Hindlimb muscle (tissue), 1 donor: ENCODE results near the gene RNF31. TPM values are rescaled to one million over a fixed set of nuclear protein-coding genes. Genes with fewer than 3 reads are reported as not detected.

Experiments used
- DNase-seq: peaks from one replicate; pipeline ENCODE4 v3.0.0-alpha.2; 2013
- polyA plus RNA-seq: library from polyadenylated mRNA; unstranded; fragments of 120-200 nt; gene quantifications from one replicate; pipeline ENCODE4 v1.2.1, GENCODE V29; 2013; ENCODE audit not compliant: insufficient read length

Gene RNF31
- polyA plus RNA-seq, 1 donor: 39.5 TPM

DNA sequence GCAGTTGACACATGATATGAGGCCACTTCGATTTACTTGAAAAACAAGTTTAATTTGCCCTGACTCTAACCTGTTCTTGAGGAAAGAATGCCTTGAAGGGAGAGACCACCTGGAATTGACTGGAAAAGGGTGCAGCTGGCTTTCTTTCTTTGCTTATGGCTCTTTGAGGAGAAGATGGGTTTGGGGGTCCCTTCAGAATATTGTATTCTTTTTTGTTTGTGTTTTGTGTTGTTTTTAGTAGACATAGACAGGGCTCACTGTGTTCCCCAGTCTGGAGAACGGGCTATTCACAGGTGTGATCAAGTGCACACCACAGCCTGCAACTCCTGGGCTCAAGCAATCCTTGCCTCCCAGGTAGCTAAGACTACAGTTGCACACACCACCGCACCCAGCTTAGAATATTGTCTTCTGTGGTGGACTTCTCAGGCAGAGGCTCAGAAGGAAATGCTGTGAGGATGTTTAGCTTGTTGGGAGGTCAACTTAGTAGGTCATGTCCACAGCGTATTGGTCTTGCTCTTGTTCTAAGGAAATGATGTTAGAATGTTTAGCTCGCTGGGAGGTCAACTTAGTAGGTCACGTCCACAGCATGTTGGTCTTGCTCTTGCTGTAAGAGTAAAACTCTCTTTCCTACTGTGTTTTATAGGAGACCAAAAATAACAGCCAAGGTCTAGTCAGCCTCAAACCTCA, 31.0 kb upstream of the RNF31 start:
- DNase-seq: no peak

DNA sequence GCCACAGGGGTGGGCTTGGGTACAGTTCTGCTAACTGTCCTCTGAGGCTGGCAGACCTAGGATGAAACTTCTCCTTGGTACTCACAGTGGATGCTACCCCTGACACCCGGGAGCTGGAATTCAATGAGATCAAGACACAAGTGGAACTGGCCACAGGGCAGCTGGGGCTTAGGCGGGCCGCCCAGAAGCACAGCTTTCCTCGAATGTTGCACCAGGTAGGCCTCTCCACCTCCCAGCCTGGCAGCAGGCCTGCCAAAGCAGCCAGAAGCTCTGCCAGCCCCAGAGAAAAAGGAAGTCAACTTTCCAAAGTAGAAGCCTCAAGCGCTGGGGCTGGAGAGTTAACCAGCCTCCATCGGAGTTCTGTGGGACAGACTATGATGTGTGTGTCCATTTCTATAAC, 30.1 kb upstream of the RNF31 start:
- no peak for DNase-seq

DNA sequence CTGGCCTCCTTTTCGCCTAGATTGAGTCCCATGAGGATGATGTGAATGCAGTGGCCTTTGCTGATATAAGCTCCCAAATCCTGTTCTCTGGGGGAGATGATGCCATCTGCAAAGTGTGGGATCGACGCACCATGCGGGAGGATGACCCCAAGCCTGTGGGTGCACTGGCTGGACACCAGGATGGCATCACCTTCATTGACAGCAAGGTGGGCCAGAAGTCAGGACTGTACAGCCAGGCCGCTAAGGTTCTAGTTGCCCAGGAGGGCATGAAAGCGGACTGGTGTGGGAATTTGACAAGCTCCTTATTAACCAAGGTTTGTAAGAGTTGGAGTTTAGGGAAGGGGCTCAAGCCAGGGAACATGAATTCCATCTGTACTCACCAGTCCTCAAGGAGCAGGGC, 27.6 kb upstream of the RNF31 start:
- DNase-seq: no peak

DNA sequence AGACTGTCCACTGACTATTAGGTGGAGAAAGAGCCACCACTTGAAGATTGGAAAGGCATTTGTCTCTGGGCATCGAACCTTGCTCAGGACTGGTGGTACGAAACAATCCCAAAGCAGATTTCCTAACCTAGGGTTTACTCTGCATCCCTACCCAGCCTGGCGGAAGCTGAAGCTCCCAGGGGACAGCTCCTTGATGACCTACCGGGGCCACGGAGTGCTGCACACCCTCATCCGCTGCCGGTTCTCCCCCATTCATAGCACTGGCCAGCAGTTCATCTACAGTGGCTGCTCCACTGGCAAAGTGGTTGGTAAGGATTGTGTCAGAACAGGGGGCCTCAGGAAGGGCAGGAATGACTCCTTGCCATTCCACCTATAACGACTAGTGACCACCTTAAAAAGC, 26.1 kb upstream of the RNF31 start:
- DNase-seq: no peak

DNA sequence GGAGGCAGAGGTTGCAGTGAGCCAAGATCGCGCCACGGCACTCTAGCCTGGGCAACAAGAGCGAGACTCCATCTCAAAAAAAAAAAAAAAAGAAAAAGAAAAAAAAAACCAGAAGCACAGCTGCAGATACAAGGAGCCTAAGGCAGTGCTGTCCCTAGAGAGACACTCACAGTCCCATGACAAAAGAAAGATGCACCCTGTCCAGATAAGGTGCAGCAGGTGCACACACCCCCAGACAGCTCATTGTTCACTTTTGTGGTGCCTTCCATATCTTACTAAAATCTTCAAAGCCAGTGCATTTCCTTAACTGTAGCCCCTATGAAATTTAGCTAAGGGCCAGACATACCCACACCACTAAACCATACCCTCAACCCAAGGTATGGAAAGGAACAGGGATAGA, 24.9 kb upstream of the RNF31 start:
- DNase-seq: no peak

DNA sequence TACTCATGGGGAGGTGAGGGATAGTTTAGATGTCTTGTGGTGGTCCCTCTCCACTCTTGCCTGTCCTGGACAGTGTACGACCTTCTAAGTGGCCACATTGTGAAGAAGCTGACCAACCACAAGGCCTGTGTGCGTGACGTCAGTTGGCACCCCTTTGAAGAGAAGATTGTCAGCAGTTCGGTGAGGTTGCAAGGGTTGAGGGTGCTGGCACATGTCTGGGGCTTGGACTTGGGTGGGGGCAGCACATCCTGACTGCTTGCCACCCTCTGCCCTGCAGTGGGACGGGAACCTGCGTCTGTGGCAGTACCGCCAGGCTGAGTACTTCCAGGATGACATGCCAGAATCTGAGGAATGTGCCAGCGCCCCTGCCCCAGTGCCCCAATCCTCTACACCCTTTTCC, 24.4 kb upstream of the RNF31 start:
- DNase-seq: no peak

DNA sequence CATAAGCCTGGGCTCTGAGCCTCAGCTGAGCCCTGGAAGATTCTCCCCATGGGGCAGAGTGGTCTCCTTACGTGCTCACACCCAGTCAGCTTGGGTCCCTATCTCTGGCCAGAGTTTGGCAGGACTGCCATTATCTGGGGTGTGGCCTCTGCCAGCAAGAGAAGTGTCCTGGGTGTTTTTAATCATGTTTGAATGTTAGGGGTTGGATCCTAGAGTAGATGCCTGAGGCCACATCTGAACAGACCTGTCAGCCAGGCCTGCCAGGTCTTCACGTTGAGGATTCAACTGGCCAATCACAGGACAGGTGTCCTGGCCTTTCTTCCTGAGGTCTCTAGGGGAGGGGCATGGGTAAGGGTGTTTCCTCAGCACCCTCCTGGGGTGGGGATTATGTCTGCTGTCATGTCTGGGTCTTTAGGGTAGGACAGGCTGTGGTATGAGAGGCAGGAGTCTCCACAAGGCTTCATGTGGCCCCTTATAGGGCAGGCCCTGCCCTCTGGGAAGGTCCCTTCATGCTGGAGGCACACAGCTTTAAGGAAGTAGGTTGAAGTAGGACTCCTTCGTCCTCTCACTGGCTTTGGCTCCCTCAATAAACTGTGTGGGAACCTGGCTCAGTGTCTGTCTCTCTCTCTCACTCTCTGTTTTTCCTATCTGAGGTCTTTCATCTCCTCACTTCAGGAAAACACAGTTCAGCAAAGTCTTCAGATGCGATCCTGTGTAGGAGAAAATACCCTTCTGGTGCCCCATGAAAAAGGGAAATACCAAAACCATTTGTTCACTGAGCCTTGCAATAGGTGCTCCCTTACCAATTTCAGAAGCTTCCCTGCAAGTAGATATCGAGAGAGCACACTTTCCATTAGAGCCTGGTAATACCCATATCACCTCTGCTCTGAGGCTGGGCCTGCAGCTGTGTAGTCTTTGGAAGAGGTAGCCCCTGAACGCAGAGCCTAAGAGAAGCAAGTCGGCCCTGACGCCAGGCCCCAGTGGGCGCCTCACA, 23.6 kb upstream of the RNF31 start:
- DNase-seq: no peak

DNA sequence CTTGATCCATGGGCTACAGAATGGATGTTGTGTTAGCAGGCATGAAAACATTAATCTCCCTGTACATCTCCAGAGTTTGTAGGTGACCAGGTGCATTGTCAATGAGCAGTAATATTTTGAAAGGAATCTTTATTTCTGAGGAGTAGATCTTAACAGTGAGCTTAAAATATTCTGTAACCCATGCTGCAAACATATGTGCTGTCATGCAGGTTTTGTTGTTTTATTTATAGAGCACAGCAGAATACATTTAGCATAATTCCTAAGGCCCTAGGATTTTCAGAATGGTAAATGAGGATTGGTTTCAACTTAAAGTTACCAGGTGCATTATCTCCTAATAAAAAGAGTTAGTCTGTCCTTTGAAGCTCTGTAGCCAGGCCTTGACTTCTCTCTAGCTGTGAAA, 20.4 kb upstream of the RNF31 start:
- no peak for DNase-seq

DNA sequence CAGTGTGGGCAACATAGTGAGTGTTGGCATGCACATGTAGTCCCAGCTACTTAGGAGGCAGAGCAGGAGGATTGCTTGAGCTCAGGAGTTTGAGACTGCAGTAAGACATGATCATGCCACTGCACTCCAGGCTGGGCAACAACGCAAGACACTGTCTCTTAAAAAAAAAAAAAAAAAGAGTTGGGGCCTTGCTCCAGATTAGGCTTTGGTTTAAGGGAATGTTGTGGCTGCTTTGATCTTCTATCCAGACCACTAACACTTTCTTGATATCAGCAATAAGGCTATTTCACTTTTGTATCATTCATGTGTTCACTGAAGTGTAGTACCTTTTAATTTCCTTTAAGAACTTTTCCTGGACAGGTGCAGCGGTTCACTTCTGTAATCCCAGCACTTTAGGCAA, 19.6 kb upstream of the RNF31 start:
- DNase-seq: no peak

DNA sequence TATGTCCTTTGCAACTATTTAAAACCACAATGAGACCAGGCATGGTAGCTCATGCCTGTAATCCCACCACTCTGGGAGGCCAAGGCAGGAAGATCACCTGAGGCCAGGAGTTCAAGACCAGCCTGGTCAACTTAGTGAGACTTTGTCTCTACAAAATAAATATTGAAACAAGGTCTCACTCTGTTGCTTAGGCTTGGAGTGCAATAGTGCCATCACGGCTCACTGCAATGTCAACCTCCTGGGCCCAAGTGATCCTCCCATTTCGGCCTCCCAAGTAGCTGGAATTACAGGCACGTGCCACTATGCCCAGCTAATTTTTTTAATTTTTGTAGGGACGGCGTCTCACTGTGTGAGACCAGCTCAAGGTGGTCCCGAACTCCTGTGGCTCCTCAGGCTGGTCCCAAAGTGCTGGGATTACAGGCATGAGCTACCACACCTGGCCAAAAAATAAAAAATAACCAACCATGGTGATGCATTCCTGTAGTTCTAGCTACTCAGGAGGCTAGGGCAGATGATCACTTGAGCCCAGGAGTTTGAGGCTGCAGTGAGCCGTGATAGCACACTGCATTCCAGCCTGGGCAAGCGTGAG, 17.8 kb upstream of the RNF31 start:
- no peak for DNase-seq

DNA sequence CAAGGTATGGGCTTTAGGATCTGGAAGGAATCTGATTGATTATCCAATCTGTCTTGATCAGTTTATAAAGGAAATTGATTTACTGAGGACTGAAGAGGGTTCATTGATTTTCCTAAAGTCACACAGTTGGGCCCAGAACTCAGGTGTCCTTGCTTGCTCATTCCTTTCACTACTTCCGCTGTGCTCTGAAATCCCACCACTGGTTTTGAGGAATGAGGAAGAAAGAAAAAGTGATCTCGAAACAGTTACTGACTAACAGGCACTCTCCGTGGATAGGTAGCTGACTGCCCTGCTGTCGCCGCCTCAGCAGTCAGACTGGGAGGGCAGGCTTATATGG, 16.9 kb upstream of the RNF31 start, which contains the start of gene FITM1:
Gene FITM1, plus strand, starts transcription at position 280 of the 337 bp plus-strand sequence. CDS start 905 bp downstream, outside the sequence.
- no peak for DNase-seq

DNA sequence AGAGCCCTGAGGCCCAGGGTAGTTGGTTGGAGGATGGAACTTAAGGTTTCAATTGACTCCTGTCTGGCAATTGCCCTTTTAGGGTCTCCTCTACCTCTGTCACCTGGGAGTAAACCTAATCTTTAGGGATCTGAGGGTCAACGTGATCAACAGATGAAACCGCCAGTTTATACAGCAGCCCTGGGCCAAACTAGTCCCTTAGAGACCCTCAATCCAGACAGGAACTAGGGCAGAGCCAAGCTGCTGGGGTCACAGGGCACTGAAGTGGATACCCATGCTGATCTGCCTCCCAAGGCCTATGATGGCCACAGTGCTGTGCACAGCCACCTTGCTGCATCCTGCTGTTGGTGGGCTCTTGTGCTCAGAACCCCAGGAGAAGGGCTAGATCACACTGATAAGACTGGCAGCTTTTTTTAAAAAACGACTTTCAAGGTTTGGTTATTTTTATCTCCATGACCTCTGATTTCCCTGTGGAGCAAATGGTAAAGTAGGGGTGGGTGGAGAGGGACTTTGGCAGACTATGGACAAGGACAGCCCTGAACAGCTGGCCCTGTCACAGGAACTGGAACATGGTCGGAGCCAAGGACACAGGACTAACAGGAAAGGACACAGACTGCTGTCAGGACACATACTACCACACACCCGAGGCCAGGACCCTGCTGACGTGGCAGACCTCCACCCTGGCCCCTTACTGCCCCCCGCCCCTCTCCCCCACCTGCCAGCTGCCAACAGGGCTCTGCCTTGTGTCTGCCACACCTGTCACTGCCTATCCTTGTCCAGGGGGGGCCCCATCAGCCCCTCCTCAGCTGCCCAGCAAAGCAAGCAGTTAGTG, 16.4 kb upstream of the RNF31 start:
- DNase-seq: peak; percentile 52

DNA sequence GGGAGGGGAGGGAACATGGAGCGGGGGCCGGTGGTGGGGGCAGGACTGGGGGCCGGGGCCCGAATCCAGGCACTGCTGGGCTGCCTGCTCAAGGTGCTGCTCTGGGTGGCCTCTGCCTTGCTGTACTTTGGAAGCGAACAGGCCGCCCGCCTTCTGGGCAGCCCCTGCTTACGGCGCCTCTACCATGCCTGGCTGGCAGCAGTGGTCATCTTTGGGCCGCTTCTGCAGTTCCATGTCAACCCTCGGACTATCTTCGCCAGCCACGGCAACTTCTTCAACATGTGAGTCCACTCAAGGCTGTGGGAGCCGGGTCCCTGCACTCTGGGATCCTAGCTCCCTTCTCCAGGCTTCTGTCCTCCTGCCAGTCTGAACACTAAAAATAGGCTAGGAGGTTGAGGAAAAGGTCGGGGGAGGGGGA, 15.7 kb upstream of the RNF31 start:
- no peak for DNase-seq

DNA sequence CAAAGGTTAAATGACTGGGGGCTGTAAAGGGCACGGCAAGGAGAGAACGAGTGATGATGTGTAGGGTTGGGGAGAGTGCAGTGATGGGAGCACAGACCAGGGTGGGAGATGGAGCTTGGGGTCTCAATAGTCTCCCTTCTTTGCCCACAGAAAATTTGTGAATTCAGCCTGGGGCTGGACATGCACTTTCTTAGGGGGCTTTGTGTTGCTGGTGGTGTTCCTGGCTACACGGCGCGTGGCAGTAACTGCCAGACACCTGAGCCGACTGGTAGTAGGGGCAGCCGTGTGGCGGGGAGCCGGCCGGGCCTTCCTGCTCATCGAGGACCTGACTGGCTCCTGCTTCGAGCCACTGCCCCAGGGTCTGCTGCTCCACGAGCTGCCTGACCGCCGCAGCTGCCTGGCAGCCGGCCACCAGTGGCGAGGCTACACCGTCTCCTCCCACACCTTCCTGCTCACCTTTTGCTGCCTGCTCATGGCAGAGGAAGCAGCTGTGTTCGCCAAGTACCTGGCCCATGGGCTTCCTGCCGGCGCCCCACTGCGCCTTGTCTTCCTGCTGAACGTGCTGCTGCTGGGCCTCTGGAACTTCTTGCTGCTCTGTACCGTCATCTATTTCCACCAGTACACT, 15.1 kb upstream of the RNF31 start:
- no peak for DNase-seq

DNA sequence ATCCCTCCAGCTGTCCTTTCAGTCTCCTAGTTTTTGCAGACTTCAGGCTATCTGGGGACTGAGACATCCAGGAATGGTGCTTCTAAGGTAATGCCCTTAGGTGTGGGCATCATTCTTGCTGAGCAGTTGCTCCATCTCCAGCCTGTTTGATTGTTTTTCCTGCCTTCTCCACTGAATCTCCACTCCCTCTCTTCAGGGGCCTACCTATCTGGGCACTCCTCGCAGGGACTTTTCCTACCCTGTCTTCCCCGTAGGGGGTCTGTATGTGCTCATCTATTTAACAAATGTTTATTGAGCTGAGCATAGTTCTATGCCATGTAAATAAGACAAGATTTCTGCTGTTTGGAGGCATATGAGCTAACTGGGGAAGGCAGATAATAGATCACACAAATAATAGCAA, 14.3 kb upstream of the RNF31 start:
- no peak for DNase-seq

DNA sequence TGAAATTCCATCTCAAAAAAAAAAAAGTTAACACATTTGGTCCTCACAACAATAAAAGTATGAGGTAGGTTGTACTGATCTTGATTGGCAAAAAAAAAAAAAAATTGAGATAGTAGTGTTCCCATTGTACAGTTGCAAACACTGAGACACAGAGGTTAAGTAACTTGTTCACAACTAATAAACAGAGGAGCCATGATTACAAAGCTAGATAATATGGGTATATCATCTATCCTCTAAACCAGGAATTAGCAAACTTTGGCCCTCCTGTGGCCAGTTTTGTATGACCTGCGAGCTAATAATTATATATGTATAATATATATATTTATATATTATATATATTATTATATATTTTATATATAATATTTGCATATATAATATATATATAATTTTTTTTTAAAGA, 13.6 kb upstream of the RNF31 start:
- DNase-seq: no peak

DNA sequence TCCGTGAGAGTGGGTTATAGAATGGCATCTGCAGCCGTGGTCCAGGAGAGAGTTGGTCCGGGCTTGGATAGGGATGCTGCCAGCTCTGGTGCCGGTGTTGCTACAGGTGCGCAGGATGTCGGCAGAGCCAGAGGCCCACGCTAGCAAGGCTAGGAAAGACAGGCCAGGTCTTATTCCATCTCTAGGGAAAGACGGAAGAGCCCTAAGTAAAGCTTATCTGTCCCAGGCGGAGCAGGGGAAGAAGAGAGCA, 11.8 kb upstream of the RNF31 start:
- no peak for DNase-seq

DNA sequence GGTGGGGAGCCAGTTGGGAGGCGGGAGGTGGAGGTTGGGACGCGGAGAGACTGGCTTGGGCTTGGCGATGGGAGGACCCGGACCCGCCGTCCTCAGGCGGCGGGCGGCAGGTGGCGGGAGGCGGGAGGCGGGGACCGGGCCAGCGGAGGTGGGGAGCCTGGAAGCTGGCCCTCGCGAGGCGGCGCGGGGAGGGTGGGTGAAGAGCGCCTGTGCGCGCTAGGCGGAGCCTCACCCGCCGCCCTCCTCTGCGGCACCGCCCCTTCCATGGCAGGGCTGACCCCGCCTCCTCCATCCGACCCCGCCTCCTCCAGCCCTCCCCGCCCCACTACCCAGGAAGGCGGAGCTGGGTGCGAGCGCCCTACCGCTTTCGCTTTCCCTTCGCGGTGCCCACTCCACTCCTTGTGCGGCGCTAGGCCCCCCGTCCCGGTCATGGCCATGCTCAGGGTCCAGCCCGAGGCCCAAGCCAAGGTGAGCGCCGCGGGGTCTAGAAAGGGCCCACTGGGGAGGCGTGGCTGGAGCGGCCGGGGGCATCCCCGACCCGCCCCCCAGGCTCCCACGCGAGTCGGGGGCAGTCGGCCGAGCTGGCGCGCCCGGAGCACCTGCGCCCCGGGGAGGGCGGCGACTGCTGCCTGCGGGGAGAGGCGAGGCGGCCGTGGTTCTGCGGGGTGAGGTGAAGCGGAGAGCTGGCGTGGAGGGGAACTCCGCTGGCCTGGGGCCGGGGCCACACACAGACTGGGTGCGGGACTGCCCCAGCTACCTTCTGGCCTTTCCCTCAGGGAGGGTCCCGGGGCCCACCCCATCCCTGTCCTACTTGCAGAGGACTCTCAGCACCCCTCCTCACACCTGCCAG, 11.2 kb upstream of the RNF31 start, which contains the start of gene PSME1:
Gene PSME1, plus strand, starts transcription at position 361 of the 850 bp plus-strand sequence. Its CDS starts 69 bp downstream, at position 430.
- DNase-seq: peak; percentile 90

DNA sequence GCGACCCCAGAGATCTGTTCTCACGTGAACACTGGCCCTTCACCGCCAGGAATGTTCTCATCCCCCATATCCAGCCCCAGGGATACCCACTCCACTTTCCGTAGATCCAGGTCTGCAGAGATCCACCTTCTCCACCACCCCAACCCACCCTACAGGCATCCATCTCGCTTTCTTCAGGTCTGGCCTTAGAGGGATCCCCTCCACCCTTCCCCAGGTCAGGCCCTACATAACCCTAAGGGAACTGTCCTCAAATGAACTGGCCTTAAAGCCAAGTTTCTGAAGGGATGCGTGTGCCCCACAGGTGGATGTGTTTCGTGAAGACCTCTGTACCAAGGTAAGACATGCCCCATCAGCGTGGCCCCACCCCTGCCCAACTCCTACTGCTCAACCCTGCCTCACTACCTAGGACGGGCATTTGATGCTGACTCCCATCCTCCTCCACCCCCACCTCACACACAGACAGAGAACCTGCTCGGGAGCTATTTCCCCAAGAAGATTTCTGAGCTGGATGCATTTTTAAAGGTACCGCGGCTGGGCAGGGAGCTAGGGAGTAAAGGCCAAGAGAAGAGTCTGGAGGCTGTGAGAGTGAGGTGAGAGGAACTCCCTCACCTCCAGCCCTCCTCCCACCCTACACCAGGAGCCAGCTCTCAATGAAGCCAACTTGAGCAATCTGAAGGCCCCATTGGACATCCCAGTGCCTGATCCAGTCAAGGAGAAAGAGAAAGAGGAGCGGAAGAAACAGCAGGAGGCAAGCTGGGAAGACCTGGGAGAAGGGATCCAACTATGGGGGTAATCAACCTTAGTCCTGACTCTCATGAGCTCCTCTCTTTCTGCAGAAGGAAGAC, 10.4 kb upstream of the RNF31 start:
- DNase-seq: no peak
